IMR-90 (cell line): Measurements from ENCODE around the gene FAM53C. TPM values are rescaled to one million over a fixed set of nuclear protein-coding genes. Genes with fewer than 3 reads are reported as not detected.

Source experiments
- ATAC-seq: fragments of 200-7000 bp; cut with Tn5 transposase; 2 replicates; pipeline ENCODE4 v1.9.1; 2020; ENCODE audit warnings: low read depth, mild to moderate bottlenecking, moderate library complexity
- BruUV-seq: library from RNA; stranded (reverse); fragments of 400-500 nt; replicated peaks from 2 replicates; lab custom pipeline; 2021; lab: Mats Ljungman, UMichigan
- CTCF ChIA-PET: fragments of 300-600 bp; formaldehyde crosslinking; extraction: SDS; loops from one replicate; lab custom pipeline; 2021; ENCODE audit warnings: antibody characterized with exemption; lab: Yijun Ruan, JAX
- POLR2A ChIA-PET: fragments of 300-600 bp; sonication (Branson Sonifier 250); formaldehyde crosslinking; loops from one replicate; lab custom pipeline; 2022; ENCODE audit warnings: antibody characterized with exemption; ENCODE audit not compliant: unreplicated experiment; lab: Charles Lee
- DNase-seq: peaks from one replicate; pipeline ENCODE4 v3.0.0; 2013
- H2AFZ ChIP-seq: replicated peaks from 2 replicates; pipeline ENCODE3; 2013; ENCODE audit warnings: low read length, mild to moderate bottlenecking; ENCODE audit not compliant: poor library complexity
- H2AK5ac ChIP-seq: 2 replicates; pipeline ENCODE4 v1.6.1; 2013; ENCODE audit warnings: low read depth, low read length, inconsistent platforms
- H2AK9ac ChIP-seq: replicated peaks from 2 replicates; pipeline ENCODE3; 2013; ENCODE audit warnings: mild to moderate bottlenecking, low read depth, low read length, moderate library complexity; ENCODE audit not compliant: poor library complexity
- H2BK120ac ChIP-seq: 2 replicates; pipeline ENCODE4 v1.6.1; 2013; ENCODE audit warnings: low read depth, low read length, inconsistent platforms
- H2BK15ac ChIP-seq: 3 replicates; pipeline ENCODE4 v1.6.1; 2013; ENCODE audit warnings: low read depth, low read length, inconsistent platforms
- H2BK20ac ChIP-seq: 2 replicates; pipeline ENCODE4 v1.6.1; 2013; ENCODE audit warnings: low read depth, mild to moderate bottlenecking, inconsistent platforms, low read length, moderate library complexity
- H2BK5ac ChIP-seq: 2 replicates; pipeline ENCODE4 v1.6.1; 2013; ENCODE audit warnings: mild to moderate bottlenecking, low read depth, low read length, inconsistent platforms; ENCODE audit not compliant: poor library complexity, severe bottlenecking
- H3K14ac ChIP-seq: replicated peaks from 2 replicates; pipeline ENCODE4 v1.6.1; 2013; ENCODE audit warnings: low read depth, low read length, inconsistent platforms
- H3K18ac ChIP-seq: 2 replicates; pipeline ENCODE4 v1.6.1; 2013; ENCODE audit warnings: low read depth, low read length, control low read depth
- H3K23ac ChIP-seq: 2 replicates; pipeline ENCODE4 v1.6.1; 2013; ENCODE audit warnings: low read depth, low read length, inconsistent platforms
- H3K27ac ChIP-seq: 2 replicates; pipeline ENCODE4 v1.5.1; 2013; ENCODE audit warnings: mild to moderate bottlenecking, control low read depth, low read length; ENCODE audit not compliant: insufficient read depth
- H3K27me3 ChIP-seq: 2 replicates; pipeline ENCODE4 v1.6.1; 2013; ENCODE audit warnings: low read length; ENCODE audit not compliant: control insufficient read depth, insufficient read depth
- H3K36me3 ChIP-seq: 2 replicates; pipeline ENCODE4 v1.6.1; 2013; ENCODE audit warnings: low read length, mixed read lengths; ENCODE audit not compliant: control insufficient read depth, insufficient read depth
- H3K4ac ChIP-seq: 2 replicates; pipeline ENCODE4 v1.6.1; 2013; ENCODE audit warnings: low read depth, low read length, inconsistent platforms
- H3K4me1 ChIP-seq: 2 replicates; pipeline ENCODE4 v1.6.1; 2013; ENCODE audit warnings: low read length, mixed read lengths; ENCODE audit not compliant: control insufficient read depth, insufficient read depth
- H3K4me2 ChIP-seq: 2 replicates; pipeline ENCODE4 v1.6.1; 2013; ENCODE audit warnings: low read depth, mild to moderate bottlenecking, control low read depth, low read length, moderate library complexity
- H3K4me3 ChIP-seq: 2 replicates; pipeline ENCODE4 v1.5.1; 2013; ENCODE audit warnings: low read depth, mild to moderate bottlenecking, control low read depth, low read length, moderate library complexity; ENCODE audit not compliant: insufficient read depth
- H3K56ac ChIP-seq: 2 replicates; pipeline ENCODE4 v1.6.1; 2013; ENCODE audit warnings: low read length, inconsistent platforms; ENCODE audit not compliant: insufficient read depth; ENCODE audit errors: extremely low read depth
- H3K79me1 ChIP-seq, 2 experiments: 2 replicates each; pipeline ENCODE4 v1.6.1; 2013; ENCODE audit warnings: low read length in 2 of 2, inconsistent platforms in 1 of 2, low read depth in 1 of 2
- H3K9ac ChIP-seq: 2 replicates; pipeline ENCODE4 v1.6.1; 2013; ENCODE audit warnings: low read depth, low read length, control low read depth
- H3K9me1 ChIP-seq: 2 replicates; pipeline ENCODE4 v1.6.1; 2013; ENCODE audit warnings: low read length, inconsistent platforms; ENCODE audit not compliant: insufficient read depth
- H3K9me3 ChIP-seq: 2 replicates; pipeline ENCODE4 v1.6.1; 2013; ENCODE audit warnings: low read length; ENCODE audit not compliant: control insufficient read depth, insufficient read depth
- H4K20me1 ChIP-seq: 2 replicates; pipeline ENCODE4 v1.6.1; 2013; ENCODE audit warnings: low read length, inconsistent platforms; ENCODE audit not compliant: insufficient read depth
- H4K5ac ChIP-seq: 2 replicates; pipeline ENCODE4 v1.6.1; 2013; ENCODE audit warnings: mild to moderate bottlenecking, low read depth, low read length, control low read depth
- H4K8ac ChIP-seq, 2 experiments: 2 replicates each; pipeline ENCODE4 v1.6.1; 2013; ENCODE audit warnings: low read depth in 2 of 2, low read length in 2 of 2, control low read depth in 1 of 2, inconsistent platforms in 1 of 2
- H4K91ac ChIP-seq: 2 replicates; pipeline ENCODE4 v1.6.1; 2013; ENCODE audit warnings: low read depth, low read length, inconsistent platforms; ENCODE audit not compliant: insufficient read depth
- MAFK ChIP-seq: IDR thresholded peaks from 2 replicates; pipeline ENCODE4 v1.6.1; 2012; ENCODE audit warnings: low read depth, low read length, improper control_type of control experiment
- POLR2A ChIP-seq: IDR thresholded peaks from 2 replicates; pipeline ENCODE4 v1.6.1; 2012; ENCODE audit warnings: mild to moderate bottlenecking, low read depth, low read length
- WGBS, 2 experiments: methylation state at CpG; one replicate each; pipeline versions ENCODE4 v1.1.5 to v1.1.7; 2013; ENCODE audit warnings: missing lambda C conversion rate in 2 of 2; ENCODE audit not compliant: insufficient read length in 1 of 2; ENCODE audit errors: extremely low coverage in 2 of 2; 5-methylcytosine and 5-hydroxymethylcytosine counted together
- dilution Hi-C: fragments of 300-500 bp; cut with HindIII; formaldehyde crosslinking; loops from one replicate; pipeline ENCODE4 v1.14.3; 2018; ENCODE audit warnings: low sequenced_read_pairs; ENCODE audit not compliant: unreplicated experiment
- in situ Hi-C: fragments of 300-500 bp; cut with MboI; formaldehyde crosslinking; loops from 3 replicates; pipeline ENCODE4 v1.14.3; 2019; ENCODE audit warnings: low sequenced_read_pairs, inconsistent platforms, mixed read lengths
- intact Hi-C: fragments of 100-400 bp; cut with micrococcal nuclease; formaldehyde crosslinking; loops from 2 replicates; pipeline ENCODE4 v1.10.0; 2022
- polyA plus RNA-seq, 3 experiments: library from polyadenylated mRNA; depleted of rRNA; stranded (reverse); fragments of >200 nt; gene quantifications; 2 replicates each; pipeline ENCODE4 v1.2.3, GENCODE V29; 2012; ENCODE audit warnings: low replicate concordance in 1 of 3
- total RNA-seq: library from RNA; depleted of rRNA; stranded (reverse); fragments of >200 nt; gene quantifications from 2 replicates; pipeline ENCODE4 v1.2.3, GENCODE V29; 2012

FAM53C gene
- total and polyA plus RNA-seq, 2 of the 4 experiments (the other 2 are of a cell fraction) = 21.5 to 25.6 TPM

DNA sequence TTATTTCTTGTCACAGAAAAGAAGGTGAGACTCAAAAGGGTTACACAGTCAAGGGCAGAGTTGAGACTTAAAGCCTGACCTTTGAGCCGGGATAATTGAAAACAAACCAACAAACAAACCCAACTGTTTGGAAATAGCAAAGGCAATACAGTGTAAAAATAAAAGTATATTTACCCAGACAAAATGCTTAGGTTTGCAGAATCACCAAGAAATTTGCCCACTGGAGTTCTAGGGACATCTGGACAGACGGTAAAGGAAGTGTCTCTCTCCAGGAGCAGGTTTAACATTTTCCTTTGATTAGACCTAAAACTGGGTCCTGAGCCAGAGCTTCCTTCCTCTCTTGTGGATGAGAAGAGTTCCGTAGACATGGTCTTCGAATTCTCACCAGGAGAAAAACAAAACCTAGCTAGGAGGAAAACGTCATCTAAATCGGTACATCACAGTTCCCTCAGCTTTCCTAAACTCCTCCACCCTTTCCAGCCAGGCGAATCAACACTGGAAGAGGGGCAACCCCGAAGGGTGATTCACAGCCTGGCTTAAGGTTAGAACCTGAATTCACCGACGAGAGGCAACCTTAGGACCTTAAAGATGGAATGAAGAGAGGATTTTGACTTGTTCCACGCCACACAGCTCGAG is 7.1 kb upstream of the FAM53C start:
- BruUV-seq = no TSS peak
- Histone ChIP-seq H3K4me1 (0 out of 2 replicates have a peak, but pooled peaks cover 2% of the 10 kb centered on the region), H2BK15ac (no peak overlapping the region), H3K56ac (0 out of 2 replicates have a peak overlapping the region, but pooled peaks have one; percentile 34), H2AK9ac (peak overlapping the region; percentile 89), H3K23ac (no peak overlapping the region), H3K36me3 (no peaks in the 10 kb centered on the region; the same call in 1 of the 2 replicates), H4K20me1 (no peaks in the 10 kb centered on the region), H2BK20ac (no peak overlapping the region), H2AK5ac (no peak overlapping the region), H4K91ac (no peak overlapping the region; the same call in 1 of the 2 replicates), H3K4ac (peak overlapping the region; percentile 45), H3K9me1 (no peaks in the 10 kb centered on the region), H2BK120ac (no peak overlapping the region), H3K9me3 (no peaks in the 10 kb centered on the region), H2AFZ (peak overlapping the region; percentile 95), H3K4me2 (peak overlapping the region; percentile 87), H3K14ac (no peak overlapping the region), H3K27ac (peak overlapping the region; percentile 1; the same call in 1 of the 2 replicates), H3K9ac (peak overlapping the region; percentile 44; the same call in 1 of the 2 replicates), H3K4me3 (peak overlapping the region; percentile 56), H3K27me3 (no peaks in the 10 kb centered on the region), H4K8ac (no peak overlapping the region), H3K79me1 (peaks cover 3 to 7% of the 10 kb centered on the region in 2 experiments; a peak in 2 of 4 replicates), H4K5ac (no peak overlapping the region), H3K18ac (no peak overlapping the region), H2BK5ac (no peak overlapping the region)
- in situ Hi-C loops = no loop called here
- intact Hi-C loops = no loop called here
- ChIA-PET CTCF (interaction anchor here (1.2 kb wide), 2 partner anchors 10 to 22 kb away, joined by 3 to 4 read pairs; partner anchors contain the start of gene KDM3B), POLR2A (no interaction called here)
- ATAC-seq (no peak), DNase-seq (no peak)
- dilution Hi-C loops = no loop called here
- no CpG with 5 or more reads among the region's 12 CpGs for WGBS, 2 experiments
- TF ChIP-seq MAFK (peak; percentile 76), POLR2A (no peak)
